Cerebellar nuclear complex (tissue), 1 donor: ENCODE measurements around the gene FITM1.
"Not testable (repeated sequence)": the region's sequence is repeated elsewhere in the genome, so short reads cannot be mapped to it uniquely, and the experiment has no call there.

Experiments used
- DNase-seq, 2 experiments: peaks; one replicate each; lab custom pipeline; 2025; lab: John Stamatoyannopoulos, UW

FITM1 gene

DNA sequence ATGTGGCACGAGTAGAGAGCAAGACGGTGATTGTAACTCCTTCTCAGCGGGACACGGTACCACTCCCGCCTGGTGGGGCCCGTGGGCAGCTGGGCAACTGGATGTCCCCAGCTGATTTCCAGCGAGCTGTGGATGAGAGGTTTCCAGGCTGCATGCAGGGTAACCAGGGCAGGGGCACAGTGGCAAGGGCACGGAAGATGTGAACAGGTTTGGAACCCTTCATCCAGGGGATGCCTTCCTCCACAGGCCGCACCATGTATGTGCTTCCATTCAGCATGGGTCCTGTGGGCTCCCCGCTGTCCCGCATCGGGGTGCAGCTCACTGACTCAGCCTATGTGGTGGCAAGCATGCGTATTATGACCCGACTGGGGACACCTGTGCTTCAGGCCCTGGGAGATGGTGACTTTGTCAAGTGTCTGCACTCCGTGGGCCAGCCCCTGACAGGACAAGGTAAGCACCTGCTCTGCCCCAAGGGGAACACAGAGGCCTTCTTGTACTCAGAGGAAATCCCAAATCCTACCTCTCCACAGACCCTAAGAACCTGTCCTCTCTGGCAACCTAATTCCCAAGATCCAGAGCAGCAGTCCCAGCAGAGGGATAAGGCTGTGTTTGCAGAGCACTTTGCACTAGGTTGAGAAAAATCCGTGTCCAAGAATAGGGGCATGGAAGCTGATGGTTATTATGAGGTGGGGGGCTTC, 32.1 kb upstream of the FITM1 start:
- no peak for DNase-seq

DNA sequence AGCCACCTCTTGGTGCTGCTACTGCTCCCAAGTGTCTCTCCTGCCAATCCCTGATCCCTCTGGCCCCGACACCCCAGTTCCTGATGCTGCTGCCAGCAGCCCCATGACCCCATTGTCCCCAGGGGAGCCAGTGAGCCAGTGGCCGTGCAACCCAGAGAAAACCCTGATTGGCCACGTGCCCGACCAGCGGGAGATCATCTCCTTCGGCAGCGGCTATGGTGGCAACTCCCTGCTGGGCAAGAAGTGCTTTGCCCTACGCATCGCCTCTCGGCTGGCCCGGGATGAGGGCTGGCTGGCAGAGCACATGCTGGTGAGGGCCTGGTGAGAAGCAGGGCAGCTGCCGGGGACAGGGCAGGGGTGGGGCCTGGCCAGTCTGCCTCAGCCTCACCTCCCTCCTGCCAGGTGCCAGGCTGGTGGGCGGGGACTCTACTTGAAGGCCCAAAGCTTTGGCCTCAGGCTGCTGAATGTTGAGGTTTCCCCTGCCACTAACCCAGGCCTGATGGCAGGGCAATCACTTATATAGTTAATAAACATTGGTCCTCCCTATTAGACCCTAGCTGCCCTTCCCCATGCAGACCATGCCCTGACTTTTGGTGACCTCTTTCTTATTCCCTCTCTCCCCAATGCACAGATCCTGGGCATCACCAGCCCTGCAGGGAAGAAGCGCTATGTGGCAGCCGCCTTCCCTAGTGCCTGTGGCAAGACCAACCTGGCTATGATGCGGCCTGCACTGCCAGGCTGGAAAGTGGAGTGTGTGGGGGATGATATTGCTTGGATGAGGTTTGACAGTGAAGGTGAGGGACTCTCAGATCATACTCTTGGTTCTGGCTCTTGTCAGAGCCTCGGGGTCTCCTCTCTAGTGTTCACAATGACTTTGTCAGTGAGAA, 31.3 kb upstream of the FITM1 start:
- no peak for DNase-seq

DNA sequence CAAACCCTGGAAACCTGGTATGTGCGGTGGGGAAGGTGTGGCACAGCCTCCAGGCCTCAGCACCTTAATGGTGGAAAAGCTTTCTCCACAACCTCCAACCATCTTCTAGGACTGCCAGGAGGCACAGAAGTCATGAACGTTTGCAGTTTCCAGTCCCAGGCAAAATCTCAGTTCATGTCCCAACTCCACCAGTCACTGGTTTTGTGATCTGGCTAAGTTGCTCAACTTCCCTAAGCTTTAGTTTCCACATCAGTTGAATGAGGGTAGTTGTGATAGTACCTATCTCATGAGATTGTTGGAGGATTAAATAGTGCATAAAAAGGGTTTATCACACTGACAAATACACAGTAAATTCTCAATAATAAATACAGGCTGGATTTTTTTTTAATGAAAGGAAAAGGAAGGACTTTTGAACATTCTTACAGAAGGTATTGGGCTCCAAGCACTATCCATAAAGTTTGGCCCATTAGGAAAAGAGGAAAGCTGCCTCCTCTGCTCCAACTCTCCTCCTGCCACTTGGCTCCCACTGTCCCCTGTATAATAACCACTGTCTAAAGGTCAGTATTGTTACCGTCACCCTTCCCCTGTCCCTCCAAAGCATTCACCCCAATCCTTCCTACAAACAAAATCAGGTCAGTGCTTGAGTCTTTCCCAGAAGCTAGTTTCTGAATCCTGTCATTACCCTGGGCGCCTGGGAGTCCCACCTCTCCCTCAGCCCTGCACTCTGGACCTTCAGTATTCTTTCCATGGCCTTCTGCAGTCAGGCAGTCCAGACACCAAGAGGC, 30.1 kb upstream of the FITM1 start:
- DNase-seq: no peak

DNA sequence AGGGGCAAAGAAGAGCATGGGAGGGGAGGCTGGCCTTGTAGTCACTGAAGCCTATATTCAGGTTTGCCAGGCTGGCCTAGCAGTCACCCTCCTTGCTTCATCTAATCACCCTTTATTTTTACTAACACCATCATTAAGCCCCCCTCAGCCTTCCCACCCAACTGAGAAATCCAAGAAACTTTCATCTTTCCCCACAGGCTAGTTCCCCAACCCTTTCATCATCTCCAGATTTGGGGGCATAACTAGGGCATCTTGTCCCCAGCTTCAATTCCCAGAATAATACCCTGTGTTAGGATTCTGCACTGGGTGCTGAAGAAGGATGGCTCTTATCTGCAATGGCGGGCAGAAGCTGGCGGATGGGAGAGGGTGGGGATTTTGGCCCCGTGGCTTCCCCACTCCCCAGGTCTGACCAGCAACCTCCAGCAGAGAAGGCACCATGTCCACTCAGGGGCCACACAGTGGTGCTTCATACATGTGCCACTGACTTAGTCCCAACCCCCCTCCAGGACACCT, 29.4 kb upstream of the FITM1 start:
- DNase-seq: no peak

DNA sequence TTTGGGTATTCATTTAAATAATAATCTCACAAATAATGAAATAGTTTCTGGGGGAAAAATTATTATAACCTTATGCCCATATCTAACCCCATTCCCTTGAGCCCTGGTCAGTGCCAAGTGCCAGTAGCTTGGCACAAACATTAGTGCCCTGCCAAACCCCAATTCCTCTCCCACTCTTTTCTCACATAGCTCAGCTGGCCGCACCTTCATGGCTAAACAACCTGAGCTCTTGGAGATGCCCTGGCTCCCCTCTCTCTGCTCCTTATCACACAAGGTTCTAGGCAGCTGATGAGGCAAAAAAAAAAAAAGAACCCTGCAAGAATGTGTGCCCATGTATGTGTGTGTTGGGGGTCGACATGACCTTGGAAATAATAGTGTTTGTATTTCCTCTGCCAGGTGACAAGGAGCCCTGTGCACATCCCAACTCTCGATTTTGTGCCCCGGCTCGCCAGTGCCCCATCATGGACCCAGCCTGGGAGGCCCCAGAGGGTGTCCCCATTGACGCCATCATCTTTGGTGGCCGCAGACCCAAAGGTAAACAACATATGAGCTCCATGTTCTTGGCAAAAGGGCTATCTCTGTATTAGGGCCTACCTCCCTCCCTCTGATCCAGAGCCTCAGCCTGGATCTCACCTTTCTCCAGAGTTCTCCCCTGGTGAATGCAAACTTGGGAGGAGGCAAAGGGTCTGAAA, 28.0 kb upstream of the FITM1 start:
- no peak for DNase-seq

DNA sequence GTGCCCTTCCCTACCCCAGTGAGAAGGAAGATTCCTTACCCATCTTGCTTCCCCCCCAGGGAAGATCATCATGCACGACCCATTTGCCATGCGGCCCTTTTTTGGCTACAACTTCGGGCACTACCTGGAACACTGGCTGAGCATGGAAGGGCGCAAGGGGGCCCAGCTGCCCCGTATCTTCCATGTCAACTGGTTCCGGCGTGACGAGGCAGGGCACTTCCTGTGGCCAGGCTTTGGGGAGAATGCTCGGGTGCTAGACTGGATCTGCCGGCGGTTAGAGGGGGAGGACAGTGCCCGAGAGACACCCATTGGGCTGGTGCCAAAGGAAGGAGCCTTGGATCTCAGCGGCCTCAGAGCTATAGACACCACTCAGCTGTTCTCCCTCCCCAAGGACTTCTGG, 27.0 kb upstream of the FITM1 start:
- DNase-seq: no peak

DNA sequence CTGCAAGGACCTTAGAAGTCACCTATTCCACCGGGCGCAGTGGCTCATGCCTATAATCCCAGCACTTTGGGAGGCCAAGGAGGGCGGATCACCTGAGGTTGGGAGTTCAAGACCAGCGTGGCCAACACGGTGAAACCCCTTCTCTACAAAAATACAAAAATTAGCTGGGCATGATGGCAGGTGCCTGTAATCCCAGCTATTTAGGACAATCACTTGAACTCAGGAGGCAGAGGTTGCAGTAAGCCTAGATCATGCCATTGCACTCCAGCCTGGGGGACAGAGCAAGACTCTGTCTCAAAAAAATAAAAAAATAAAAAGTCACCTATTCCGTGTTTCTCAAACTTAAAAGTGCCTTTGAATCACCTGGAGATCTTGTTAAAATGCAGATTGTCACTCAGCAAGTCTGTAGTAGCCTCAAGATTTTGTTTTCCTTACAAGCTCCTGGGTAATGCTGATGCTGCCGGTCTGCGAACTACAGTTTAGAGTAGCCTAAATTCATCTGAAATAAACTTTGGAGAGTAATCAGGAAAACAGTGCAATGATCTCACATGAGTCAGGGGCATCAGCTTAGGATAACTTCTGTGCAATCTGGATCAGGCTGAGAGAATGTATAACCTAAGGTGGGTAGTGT, 24.7 kb upstream of the FITM1 start:
- DNase-seq: not testable (repeated sequence)

DNA sequence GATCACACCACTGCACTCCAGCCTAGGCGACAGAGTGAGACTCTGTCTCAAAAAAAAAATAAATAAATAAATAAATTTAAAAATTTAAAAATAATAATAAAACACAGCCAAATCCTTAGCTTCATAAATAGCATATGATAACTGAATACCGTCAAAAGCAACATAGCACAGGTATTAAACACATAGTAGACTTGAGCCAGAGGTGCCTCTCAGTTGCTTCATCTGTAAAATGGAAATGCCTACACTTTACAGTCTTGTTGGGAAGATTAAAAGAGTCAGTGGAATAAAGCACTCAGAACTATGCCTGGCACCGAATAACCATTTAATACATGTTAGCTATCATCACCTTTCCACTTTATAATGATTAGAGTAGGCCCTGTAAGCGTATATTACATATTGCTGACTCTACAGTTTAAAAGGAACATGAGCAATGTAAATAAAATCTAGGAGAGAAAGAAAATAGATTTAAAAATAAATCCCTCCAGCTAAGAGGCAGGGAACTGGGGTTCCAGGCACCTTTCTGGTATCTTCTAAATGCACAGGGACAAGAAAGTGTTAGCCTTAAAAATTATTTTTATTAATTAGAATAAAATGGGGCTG, 23.7 kb upstream of the FITM1 start:
- no peak for DNase-seq

DNA sequence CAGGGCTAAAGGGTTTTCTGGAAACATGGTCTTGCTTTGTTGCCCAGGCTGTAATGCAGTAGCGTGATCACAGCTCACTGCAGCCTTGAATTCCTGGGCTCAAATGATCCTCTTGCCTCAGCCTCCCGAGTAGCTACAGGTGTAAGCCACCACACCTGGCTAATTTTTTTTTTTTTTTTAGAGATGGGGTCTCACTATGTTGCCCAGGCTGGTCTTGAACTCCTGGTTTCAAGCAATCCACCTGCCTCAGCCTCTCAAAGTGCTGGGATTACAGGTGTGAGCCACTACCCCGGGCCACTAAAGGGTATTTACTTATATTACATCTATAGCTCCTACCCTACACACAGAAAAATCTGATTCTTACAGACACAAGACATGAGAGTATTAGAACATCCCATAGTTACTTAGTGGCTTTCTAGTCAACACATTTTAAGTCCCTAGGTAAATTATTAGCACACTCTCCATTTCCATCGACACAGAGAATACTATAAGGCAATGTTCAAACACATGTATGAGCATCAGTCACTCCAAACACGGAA, 22.1 kb upstream of the FITM1 start:
- no peak for DNase-seq

DNA sequence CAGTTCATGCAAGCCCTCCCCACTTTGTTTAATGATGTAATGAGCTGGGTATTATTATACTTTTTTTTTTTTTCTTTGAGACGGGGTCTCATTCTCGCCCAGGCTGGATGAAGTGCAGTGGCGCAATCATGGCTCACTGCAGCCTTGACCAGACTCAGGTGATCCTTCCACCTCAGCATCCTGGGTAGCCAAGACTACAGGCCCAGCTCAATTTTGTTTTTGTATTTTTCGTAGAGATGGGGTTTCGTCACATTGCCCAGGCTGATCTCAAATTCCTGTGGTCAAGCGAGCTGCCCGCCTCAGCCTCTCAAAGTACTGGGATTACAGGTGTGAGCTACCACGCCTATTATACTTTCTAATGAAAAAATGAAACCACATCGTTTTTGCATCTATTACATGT, 20.4 kb upstream of the FITM1 start:
- no peak for DNase-seq

DNA sequence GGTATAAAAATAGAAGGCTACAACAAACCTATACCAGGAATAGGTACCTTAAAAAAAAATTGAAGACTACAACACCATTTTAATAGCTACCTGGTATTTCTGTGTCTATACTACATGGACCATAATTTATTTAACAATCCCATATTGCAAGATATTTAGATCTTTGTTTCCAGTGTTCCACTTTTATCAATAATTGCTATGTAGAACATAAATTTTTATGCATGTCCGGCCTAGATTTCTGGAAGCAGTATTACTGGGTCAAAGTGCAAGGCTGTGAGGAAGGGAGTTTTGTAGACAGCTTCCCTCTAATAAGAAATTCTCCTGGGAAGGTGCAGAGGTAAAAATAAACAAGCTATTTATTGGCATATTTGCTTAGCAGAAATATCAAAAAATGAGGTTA, 19.9 kb upstream of the FITM1 start:
- DNase-seq: no peak

DNA sequence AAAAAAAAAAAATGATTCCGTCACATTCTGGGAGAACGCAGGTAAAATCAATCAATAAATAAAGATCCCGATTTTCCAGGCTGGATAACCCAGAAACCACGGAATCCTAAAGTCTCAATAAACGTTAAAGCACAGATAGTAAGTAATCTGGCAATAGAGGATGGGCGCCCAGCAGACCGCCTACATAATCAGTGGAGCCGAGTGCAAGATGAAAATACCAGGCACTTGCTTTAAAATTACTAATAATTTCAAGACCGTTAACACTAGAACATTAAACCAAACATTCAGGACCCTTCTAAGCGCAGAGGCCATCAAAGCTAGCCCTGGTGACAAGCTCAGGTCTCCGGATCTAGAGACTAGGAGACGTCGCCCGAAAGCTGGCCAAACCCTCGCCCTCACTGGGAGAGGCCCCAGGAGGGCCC, 17.1 kb upstream of the FITM1 start:
- DNase-seq: no peak

DNA sequence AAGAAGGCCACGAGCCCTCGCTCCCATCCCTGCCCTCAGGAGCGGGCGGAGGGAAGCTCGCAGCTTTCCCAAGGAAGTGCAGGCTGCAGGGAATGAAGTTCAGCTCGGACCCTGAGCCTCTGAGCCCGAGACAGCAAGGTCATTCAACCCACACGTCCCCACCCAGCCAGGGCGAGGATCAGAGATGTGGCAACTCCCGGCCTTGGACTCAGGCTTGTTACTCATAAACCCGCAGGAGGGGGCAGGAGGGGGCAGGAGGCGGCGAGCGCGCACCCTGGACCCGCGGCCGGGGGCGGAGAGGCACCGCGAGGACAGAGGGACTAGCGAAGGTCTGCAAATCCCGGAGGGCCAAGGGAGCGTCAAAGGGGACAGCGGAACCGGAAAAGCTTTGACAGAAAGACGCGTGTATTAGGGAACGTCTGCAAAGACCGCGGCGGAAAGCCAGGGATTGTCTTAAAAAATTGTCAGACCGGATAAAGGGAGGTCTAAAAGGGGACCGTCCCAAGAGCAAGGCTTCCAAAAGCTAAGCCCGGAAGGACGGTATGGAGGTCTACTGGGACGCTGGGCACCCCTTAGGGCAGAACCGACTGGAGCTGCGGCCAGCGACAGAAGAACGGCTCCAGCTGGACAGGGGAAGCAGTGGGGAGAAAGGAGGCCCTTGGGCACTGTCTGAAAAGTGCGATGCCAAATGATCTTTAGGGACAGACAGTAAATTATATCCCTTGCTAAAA, 16.5 kb upstream of the FITM1 start:
- DNase-seq: peak in 1 of 2 experiments; percentile 80

DNA sequence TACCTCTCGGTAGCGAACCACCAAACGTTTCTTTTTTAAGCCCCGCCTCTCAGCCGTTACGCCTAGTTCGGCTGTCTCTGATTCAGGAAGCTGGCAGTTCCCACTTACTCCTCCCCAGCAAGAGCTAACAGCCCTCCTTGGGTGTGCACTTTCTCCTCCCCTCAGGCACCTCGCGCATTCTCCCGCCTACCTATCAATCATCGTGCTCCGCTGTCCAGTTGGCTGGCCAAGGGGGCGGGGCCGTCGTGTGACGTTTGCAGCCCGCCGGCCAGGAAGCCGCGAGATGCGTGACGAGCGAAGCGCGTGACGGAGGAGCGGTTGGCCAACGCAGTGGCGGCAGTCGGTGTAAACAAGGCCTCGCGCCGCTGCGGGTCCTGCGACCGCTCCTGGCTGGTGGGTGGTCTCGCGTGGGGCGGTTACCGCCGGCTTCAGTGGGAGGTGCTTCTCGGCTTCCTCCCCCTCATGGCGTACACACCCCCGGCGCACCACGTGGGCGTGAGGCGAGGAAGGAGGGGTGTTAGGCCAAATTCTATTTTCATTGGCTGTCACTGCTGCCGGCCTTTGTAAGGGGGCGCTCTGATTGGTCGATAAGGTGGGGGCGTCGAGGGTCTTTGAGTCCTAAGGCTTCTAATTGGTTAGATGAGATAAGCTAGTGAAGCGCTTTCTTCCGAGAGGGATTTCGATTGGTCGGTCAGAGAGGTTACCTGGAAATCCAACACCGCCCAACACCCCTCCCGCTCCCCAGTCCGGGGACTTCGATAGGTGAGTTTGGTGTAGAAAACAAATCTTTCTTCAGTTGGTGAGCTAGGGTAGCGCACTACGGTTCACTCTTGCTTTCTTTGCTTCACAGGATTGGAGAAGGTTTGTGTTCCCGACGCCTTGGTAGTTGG, 15.7 kb upstream of the FITM1 start, which contains the start of the genes DCAF11 and NRL:
Gene DCAF11 (plus strand): TSS at position 246 of the 890 bp plus-strand sequence. CDS start 818 bp downstream, outside the sequence.
Gene NRL (minus strand): TSS at position 418 of the 890 bp plus-strand sequence. CDS start 32,101 bp downstream, outside the sequence.
- peak; percentile 95 to 98 for DNase-seq

DNA sequence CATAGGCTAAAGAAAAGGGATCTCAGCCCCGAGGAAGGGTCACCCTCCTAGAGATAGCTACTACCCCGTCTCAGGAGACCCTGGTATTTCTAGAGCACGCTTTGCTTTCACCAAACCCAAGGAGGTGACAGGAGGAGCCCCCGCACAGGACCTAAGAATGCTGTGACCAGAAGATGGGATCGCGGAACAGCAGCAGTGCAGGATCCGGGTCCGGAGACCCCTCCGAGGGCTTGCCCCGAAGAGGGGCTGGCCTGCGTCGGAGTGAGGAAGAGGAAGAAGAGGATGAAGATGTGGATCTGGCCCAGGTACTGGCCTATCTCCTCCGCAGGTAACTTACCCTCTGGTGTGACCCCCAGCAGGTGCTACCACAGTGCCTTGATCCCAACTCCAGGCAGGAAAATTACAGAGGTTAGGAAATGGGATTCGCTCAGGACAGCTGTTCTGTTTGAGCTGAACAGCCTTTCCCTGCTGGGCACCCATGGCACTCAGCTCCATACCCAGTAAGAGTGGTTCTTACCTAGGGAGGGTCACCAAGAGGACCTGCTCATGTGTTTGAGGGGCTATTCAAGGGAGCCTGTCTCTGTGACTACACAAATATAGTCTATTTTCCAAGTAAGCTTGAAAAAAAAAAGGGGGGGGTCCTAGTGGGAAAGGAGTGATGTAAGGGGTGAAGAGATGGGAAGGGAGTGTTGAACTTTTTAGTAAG, 14.9 kb upstream of the FITM1 start:
- DNase-seq: no peak

DNA sequence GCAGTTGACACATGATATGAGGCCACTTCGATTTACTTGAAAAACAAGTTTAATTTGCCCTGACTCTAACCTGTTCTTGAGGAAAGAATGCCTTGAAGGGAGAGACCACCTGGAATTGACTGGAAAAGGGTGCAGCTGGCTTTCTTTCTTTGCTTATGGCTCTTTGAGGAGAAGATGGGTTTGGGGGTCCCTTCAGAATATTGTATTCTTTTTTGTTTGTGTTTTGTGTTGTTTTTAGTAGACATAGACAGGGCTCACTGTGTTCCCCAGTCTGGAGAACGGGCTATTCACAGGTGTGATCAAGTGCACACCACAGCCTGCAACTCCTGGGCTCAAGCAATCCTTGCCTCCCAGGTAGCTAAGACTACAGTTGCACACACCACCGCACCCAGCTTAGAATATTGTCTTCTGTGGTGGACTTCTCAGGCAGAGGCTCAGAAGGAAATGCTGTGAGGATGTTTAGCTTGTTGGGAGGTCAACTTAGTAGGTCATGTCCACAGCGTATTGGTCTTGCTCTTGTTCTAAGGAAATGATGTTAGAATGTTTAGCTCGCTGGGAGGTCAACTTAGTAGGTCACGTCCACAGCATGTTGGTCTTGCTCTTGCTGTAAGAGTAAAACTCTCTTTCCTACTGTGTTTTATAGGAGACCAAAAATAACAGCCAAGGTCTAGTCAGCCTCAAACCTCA, 14.2 kb upstream of the FITM1 start:
- no peak for DNase-seq

DNA sequence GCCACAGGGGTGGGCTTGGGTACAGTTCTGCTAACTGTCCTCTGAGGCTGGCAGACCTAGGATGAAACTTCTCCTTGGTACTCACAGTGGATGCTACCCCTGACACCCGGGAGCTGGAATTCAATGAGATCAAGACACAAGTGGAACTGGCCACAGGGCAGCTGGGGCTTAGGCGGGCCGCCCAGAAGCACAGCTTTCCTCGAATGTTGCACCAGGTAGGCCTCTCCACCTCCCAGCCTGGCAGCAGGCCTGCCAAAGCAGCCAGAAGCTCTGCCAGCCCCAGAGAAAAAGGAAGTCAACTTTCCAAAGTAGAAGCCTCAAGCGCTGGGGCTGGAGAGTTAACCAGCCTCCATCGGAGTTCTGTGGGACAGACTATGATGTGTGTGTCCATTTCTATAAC, 13.3 kb upstream of the FITM1 start:
- no peak for DNase-seq
